ENCODE data around the gene USP49. TPM values are rescaled to one million over a fixed set of nuclear protein-coding genes. Genes with fewer than 3 reads are reported as not detected.

The USP49 gene
- total RNA-seq, 2 experiments from 2014 or later = 1.3 TPM

- Mint-ChIP-seq H3K36me3 (ENCODE audit: low read depth) (no peaks in the 10 kb centered on the region), H3K9me3 (no peaks in the 10 kb centered on the region), H3K4me3 (no peak overlapping the region), H3K27ac (no peak overlapping the region), H3K27me3 (no peaks in the 10 kb centered on the region), H3K4me1 (ENCODE audit: low read depth) (no peaks in the 10 kb centered on the region)
- Histone ChIP-seq H3K27me3 (ENCODE audit: control insufficient read depth in 1 of 2, insufficient read depth in 2 of 2, low read length in 2 of 2) (peaks cover 0 to 3% of the 10 kb centered on the region in 2 experiments), H3K9me3 (ENCODE audit: control insufficient read depth in 1 of 2, insufficient read depth in 1 of 2, low read length in 2 of 2) (no peaks in the 10 kb centered on the region), H3K36me3 (ENCODE audit: insufficient read depth, low read length) (no peaks in the 10 kb centered on the region), H3K4me3 (ENCODE audit: low read length) (no peak overlapping the region), H3K4me1 (ENCODE audit: insufficient read depth, low read length) (no peaks in the 10 kb centered on the region), H3K27ac (ENCODE audit: low read depth in 1 of 2, low read length in 2 of 2) (no peak overlapping the region)
- CTCF ChIA-PET = no interaction called here
- no peak for DNase-seq
- intact Hi-C loops (cut with DNase I, micrococcal nuclease) = no loop called here
- ATAC-seq (ENCODE audit: poor library complexity) = no peak
- no peak for TF ChIP-seq CTCF (IDR thresholded peaks at IDR 0.05)
- POLR2A ChIA-PET = no interaction called here
Observed at GRCh38 chr6:41746107-41746506, 149.1 kb downstream of the USP49 start.

GRCh38 chr6:41744236-41744787 is 150.9 kb downstream of the USP49 start:
- H3K27ac Mint-ChIP-seq = no peak overlapping the region
- no peak overlapping the region for H3K4me3 ChIP-seq (ENCODE audit: low read length)
- H3K27ac ChIP-seq (ENCODE audit: low read depth in 1 of 2, low read length in 2 of 2) = no peak overlapping the region
- H3K27me3 ChIP-seq (ENCODE audit: control insufficient read depth in 1 of 2, insufficient read depth in 2 of 2, low read length in 2 of 2) = peaks cover 0 to 3% of the 10 kb centered on the region in 2 experiments
- no peak for TF ChIP-seq CTCF (IDR thresholded peaks at IDR 0.05)
- ATAC-seq (ENCODE audit: poor library complexity) = no peak
- no peaks in the 10 kb centered on the region for H3K4me1 Mint-ChIP-seq (ENCODE audit: low read depth)
- H3K4me1 ChIP-seq (ENCODE audit: insufficient read depth, low read length) = no peaks in the 10 kb centered on the region
- intact Hi-C loops (cut with DNase I, micrococcal nuclease) = no loop called here
- H3K4me3 Mint-ChIP-seq = no peak overlapping the region
- H3K27me3 Mint-ChIP-seq = no peaks in the 10 kb centered on the region
- DNase-seq = no peak
- no peaks in the 10 kb centered on the region for H3K36me3 ChIP-seq (ENCODE audit: insufficient read depth, low read length)
- no peaks in the 10 kb centered on the region for H3K36me3 Mint-ChIP-seq (ENCODE audit: low read depth)
- CTCF ChIA-PET = no interaction called here
- POLR2A ChIA-PET = no interaction called here
- no peaks in the 10 kb centered on the region for H3K9me3 Mint-ChIP-seq
- no peaks in the 10 kb centered on the region for H3K9me3 ChIP-seq (ENCODE audit: control insufficient read depth in 1 of 2, insufficient read depth in 1 of 2, low read length in 2 of 2)

GRCh38 chr6:41743406-41744235 is 151.6 kb downstream of the USP49 start:
- Histone ChIP-seq H3K27me3 (ENCODE audit: control insufficient read depth in 1 of 2, insufficient read depth in 2 of 2, low read length in 2 of 2) (peaks cover 0 to 5% of the 10 kb centered on the region in 2 experiments), H3K27ac (ENCODE audit: low read depth in 1 of 2, low read length in 2 of 2) (no peak overlapping the region), H3K9me3 (ENCODE audit: control insufficient read depth in 1 of 2, insufficient read depth in 1 of 2, low read length in 2 of 2) (no peaks in the 10 kb centered on the region), H3K4me1 (ENCODE audit: insufficient read depth, low read length) (no peaks in the 10 kb centered on the region), H3K4me3 (ENCODE audit: low read length) (no peak overlapping the region), H3K36me3 (ENCODE audit: insufficient read depth, low read length) (no peaks in the 10 kb centered on the region)
- H3K9me3 Mint-ChIP-seq = no peaks in the 10 kb centered on the region
- no peaks in the 10 kb centered on the region for H3K4me1 Mint-ChIP-seq (ENCODE audit: low read depth)
- DNase-seq (no peak), ATAC-seq (ENCODE audit: poor library complexity) (no peak)
- intact Hi-C loops (cut with DNase I, micrococcal nuclease) = no loop called here
- TF ChIP-seq CTCF (IDR thresholded peaks at IDR 0.05) = no peak
- H3K4me3 Mint-ChIP-seq = no peak overlapping the region
- CTCF ChIA-PET = no interaction called here
- no peaks in the 10 kb centered on the region for H3K36me3 Mint-ChIP-seq (ENCODE audit: low read depth)
- H3K27me3 Mint-ChIP-seq = no peaks in the 10 kb centered on the region
- POLR2A ChIA-PET = no interaction called here
- H3K27ac Mint-ChIP-seq = no peak overlapping the region

Data from CD4-positive, alpha-beta T cell (primary cell).